Measurements from ENCODE around the gene GATAD2A.

- TF ChIP-seq CTCF (IDR thresholded peaks at IDR 0.05; ENCODE audit: insufficient read depth, low read depth, low read length) (no peak), EZH2 (IDR thresholded peaks at IDR 0.05; ENCODE audit: insufficient read depth, low read length) (no peak)
These were observed 115.5 kb downstream of the GATAD2A start for GRCh38 chr19:19520989-19521388.

All from astrocyte (in vitro differentiated cells and primary cell).